HEK293T (cell line): ENCODE results near the gene NME3.

ENCODE experiments used
- CTCF ChIA-PET: fragments of 350-600 bp; formaldehyde crosslinking; extraction: SDS; loops from one replicate; lab custom pipeline; 2021; ENCODE audit warnings: antibody characterized with exemption, inconsistent platforms; lab: Yijun Ruan, JAX
- POLR2A ChIA-PET: fragments of 350-600 bp; formaldehyde crosslinking; extraction: SDS; loops from one replicate; lab custom pipeline; 2020; ENCODE audit warnings: antibody characterized with exemption, inconsistent platforms; lab: Yijun Ruan, JAX
- DNase-seq: peaks from one replicate; pipeline ENCODE4 v3.0.0; 2012; ENCODE audit warnings: mixed read lengths; ENCODE audit errors: extremely low spot score
- ARNT ChIP-seq: fragments of 450-650 bp; IDR thresholded peaks from 2 replicates; pipeline ENCODE4 v1.6.1; 2017; ENCODE audit warnings: mild to moderate bottlenecking
- BHLHE40 ChIP-seq: fragments of 450-650 bp; IDR thresholded peaks from 2 replicates; pipeline ENCODE4 v1.6.1; 2016; ENCODE audit warnings: mild to moderate bottlenecking, moderate library complexity, borderline replicate concordance
- CTBP1 ChIP-seq: fragments of 450-650 bp; IDR thresholded peaks from 2 replicates; pipeline ENCODE4 v1.6.1; 2016; ENCODE audit warnings: borderline replicate concordance
- ELF4 ChIP-seq: fragments of 450-650 bp; IDR thresholded peaks from 2 replicates; pipeline ENCODE4 v1.6.1; 2017; ENCODE audit warnings: antibody characterized with exemption
- FOXA1 ChIP-seq: fragments of 450-650 bp; IDR thresholded peaks from 2 replicates; pipeline ENCODE4 v1.6.1; 2016; ENCODE audit warnings: mild to moderate bottlenecking
- FOXK2 ChIP-seq: fragments of 450-650 bp; IDR thresholded peaks from 2 replicates; pipeline ENCODE4 v1.6.1; 2016; ENCODE audit warnings: mild to moderate bottlenecking
- FOXM1 ChIP-seq: fragments of 450-650 bp; IDR thresholded peaks from 2 replicates; pipeline ENCODE4 v1.6.1; 2017; ENCODE audit warnings: mild to moderate bottlenecking, borderline replicate concordance
- HDGF ChIP-seq: fragments of 450-650 bp; IDR thresholded peaks from 2 replicates; pipeline ENCODE4 v1.6.1; 2017; ENCODE audit warnings: antibody characterized with exemption, borderline replicate concordance
- L3MBTL2 ChIP-seq: fragments of 450-650 bp; conservative IDR thresholded peaks from 2 replicates; pipeline ENCODE4 v1.6.1; 2016; ENCODE audit warnings: mild to moderate bottlenecking
- LEF1 ChIP-seq: fragments of 450-650 bp; IDR thresholded peaks from 2 replicates; pipeline ENCODE4 v1.6.1; 2017; ENCODE audit warnings: mild to moderate bottlenecking, borderline replicate concordance
- NFRKB ChIP-seq: fragments of 450-650 bp; IDR thresholded peaks from 2 replicates; pipeline ENCODE4 v1.6.1; 2016; ENCODE audit warnings: mild to moderate bottlenecking, moderate library complexity
- SP1 ChIP-seq: fragments of 450-650 bp; IDR thresholded peaks from 2 replicates; pipeline ENCODE4 v1.6.1; 2017
- SUZ12 ChIP-seq: fragments of 450-650 bp; IDR thresholded peaks from 2 replicates; pipeline ENCODE4 v1.6.1; 2016; ENCODE audit warnings: mild to moderate bottlenecking
- TARDBP ChIP-seq: fragments of 450-650 bp; IDR thresholded peaks from 2 replicates; pipeline ENCODE4 v1.6.1; 2016
- ZNF384 ChIP-seq: fragments of 450-650 bp; IDR thresholded peaks from 2 replicates; pipeline ENCODE4 v1.6.1; 2016
- TF ChIP-seq, protein P1 (sequence below): fragments of 450-650 bp; IDR thresholded peaks from 2 replicates; pipeline ENCODE4 v1.6.1; 2016

Gene NME3

DNA sequence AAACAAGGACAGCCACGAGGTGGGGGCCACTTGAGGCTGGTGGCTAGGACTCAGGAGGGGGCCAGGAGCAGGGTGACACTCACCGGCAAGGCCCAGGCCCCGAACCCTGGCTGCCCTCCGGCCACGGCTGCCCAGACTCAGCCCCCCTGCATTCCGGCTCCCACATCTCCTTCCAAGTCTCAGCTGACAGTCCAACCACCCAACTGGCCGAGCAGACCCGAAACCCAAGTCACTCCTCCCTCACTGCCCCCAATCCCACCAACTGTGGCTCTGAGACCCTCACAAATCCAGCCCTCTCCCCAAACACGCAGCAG, 45.9 kb upstream of the NME3 start:
- ChIA-PET CTCF (no interaction called here), POLR2A (interaction anchor here (0.7 to 0.8 kb wide), 2 partner anchors 10 to 112 kb away, joined by 3 read pairs; partner anchors contain the start of genes FAHD1 and HAGH)
- no peak for DNase-seq
- no peak for TF ChIP-seq FOXM1
- TF ChIP-seq SP1 = no peak
- no peak for TF ChIP-seq NFRKB
- no peak for TF ChIP-seq SUZ12
- TF ChIP-seq LEF1 = no peak
- TF ChIP-seq, protein P1, sequence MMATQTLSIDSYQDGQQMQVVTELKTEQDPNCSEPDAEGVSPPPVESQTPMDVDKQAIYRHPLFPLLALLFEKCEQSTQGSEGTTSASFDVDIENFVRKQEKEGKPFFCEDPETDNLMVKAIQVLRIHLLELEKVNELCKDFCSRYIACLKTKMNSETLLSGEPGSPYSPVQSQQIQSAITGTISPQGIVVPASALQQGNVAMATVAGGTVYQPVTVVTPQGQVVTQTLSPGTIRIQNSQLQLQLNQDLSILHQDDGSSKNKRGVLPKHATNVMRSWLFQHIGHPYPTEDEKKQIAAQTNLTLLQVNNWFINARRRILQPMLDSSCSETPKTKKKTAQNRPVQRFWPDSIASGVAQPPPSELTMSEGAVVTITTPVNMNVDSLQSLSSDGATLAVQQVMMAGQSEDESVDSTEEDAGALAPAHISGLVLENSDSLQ = no peak
- no peak for TF ChIP-seq TARDBP
- no peak for TF ChIP-seq FOXA1
- no peak for TF ChIP-seq HDGF
- TF ChIP-seq ZNF384 = no peak
- no peak for TF ChIP-seq CTBP1
- TF ChIP-seq ARNT = no peak
- TF ChIP-seq L3MBTL2 = no peak
- no peak for TF ChIP-seq BHLHE40
- no peak for TF ChIP-seq FOXK2
- TF ChIP-seq ELF4 = no peak

DNA sequence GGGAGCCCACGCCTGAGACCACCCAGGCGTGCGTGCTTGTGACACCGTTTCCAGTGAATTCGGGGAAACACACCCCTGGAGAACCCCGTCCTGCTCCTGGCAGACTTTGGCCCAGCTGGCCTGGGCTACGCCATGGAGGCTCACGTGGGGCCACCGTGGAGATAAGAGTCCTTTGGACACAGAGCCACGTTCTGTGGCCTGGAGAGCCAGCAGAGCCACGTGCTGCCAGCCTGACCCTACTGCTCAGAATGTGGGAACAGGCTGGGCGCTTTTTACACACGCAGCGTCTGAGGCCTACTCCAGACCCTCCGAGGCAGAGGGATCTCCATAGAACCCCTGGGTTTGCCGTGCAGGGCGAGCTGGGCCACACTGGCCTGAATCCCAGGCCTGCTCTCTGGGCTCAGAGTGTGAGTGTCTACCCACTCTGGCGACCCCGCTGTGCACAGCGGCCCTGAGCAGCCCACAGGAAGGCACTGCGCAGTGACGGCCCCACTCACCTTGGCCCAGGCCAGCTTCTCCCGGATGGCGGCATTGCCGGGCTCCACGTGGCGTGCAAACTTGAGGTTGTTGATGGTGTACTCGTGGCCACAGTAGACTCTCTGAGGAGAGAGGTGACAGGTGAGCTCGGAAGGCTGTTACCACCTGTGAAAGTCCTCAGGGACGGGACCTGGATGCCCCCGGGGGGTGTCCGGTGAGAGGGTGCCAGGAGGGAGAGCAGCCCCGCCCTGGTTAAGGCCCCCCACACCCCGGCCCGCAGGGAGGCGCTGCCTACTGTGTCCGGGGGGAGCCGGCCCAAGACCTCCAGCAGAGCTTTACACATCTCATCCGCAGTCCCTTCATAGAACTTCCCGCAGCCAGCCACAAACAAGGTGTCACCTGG, 45.3 kb upstream of the NME3 start:
- POLR2A ChIA-PET = interaction anchor here (0.7 kb wide), 1 partner anchor 113 kb away, joined by 3 read pairs; no protein-coding TSS in a partner anchor
- no peak for TF ChIP-seq LEF1
- TF ChIP-seq ARNT = no peak
- no peak for TF ChIP-seq ELF4
- TF ChIP-seq HDGF = no peak
- TF ChIP-seq FOXM1 = no peak
- TF ChIP-seq, protein P1 = no peak
- TF ChIP-seq FOXK2 = no peak
- no peak for TF ChIP-seq SP1
- no peak for TF ChIP-seq NFRKB
- no peak for TF ChIP-seq BHLHE40
- TF ChIP-seq TARDBP = no peak
- no peak for TF ChIP-seq FOXA1
- no peak for TF ChIP-seq SUZ12
- TF ChIP-seq L3MBTL2 = no peak
- TF ChIP-seq CTBP1 = no peak

GRCh38 chr16:1815461-1815860, 44.1 kb upstream of the NME3 start:
- DNase-seq = no peak
- ChIA-PET POLR2A (no interaction called here), CTCF (no interaction called here)
- TF ChIP-seq FOXK2 = no peak
- TF ChIP-seq NFRKB = no peak
- no peak for TF ChIP-seq BHLHE40
- TF ChIP-seq SUZ12 = no peak
- TF ChIP-seq, protein P1 = no peak
- TF ChIP-seq LEF1 = no peak
- TF ChIP-seq ZNF384 = no peak
- no peak for TF ChIP-seq TARDBP
- TF ChIP-seq L3MBTL2 = no peak
- TF ChIP-seq FOXA1 = no peak
- no peak for TF ChIP-seq ARNT
- no peak for TF ChIP-seq SP1

More for the DNA sequence above, 45.3 kb upstream of the NME3 start:
- DNase-seq = no peak
- CTCF ChIA-PET = no interaction called here

- CTCF ChIA-PET = no interaction called here
Measured at GRCh38 chr16:1812732-1813163, 41.4 kb upstream of the NME3 start.

GRCh38 chr16:1810536-1810935, 39.2 kb upstream of the NME3 start:
- ChIA-PET POLR2A (interaction anchor here (0.9 to 1.4 kb wide), 2 partner anchors 17 to 28 kb away, joined by 3 read pairs; partner anchors contain the start of genes FAHD1, NUBP2 and SPSB3), CTCF (no interaction called here)
- DNase-seq = no peak
- no peak for TF ChIP-seq NFRKB
- TF ChIP-seq L3MBTL2 = no peak
- TF ChIP-seq SP1 = no peak
- no peak for TF ChIP-seq FOXK2
- TF ChIP-seq, protein P1 = no peak
- TF ChIP-seq ZNF384 = no peak
- no peak for TF ChIP-seq TARDBP
- no peak for TF ChIP-seq ARNT
- no peak for TF ChIP-seq FOXA1
- no peak for TF ChIP-seq BHLHE40
- TF ChIP-seq LEF1 = no peak
- no peak for TF ChIP-seq CTBP1
- TF ChIP-seq FOXM1 = no peak
- TF ChIP-seq SUZ12 = no peak
- no peak for TF ChIP-seq HDGF
- no peak for TF ChIP-seq ELF4

More at GRCh38 chr16:1812732-1813163, 41.4 kb upstream of the NME3 start:
- POLR2A ChIA-PET = interaction anchor here (0.9 to 1.5 kb wide), 4 partner anchors 8 to 152 kb away, joined by 3 to 4 read pairs (median 4); partner anchors contain the start of genes FAHD1, HAGH and RPS2
- no peak for TF ChIP-seq FOXK2
- no peak for TF ChIP-seq ARNT
- peak; percentile 37 for TF ChIP-seq L3MBTL2
- TF ChIP-seq TARDBP = 0 out of 2 replicates have a peak, but pooled peaks have one; percentile 40
- no peak for TF ChIP-seq SUZ12
- no peak for TF ChIP-seq BHLHE40
- no peak for TF ChIP-seq FOXA1
- TF ChIP-seq HDGF = no peak
- TF ChIP-seq NFRKB = no peak
- no peak for TF ChIP-seq LEF1
- TF ChIP-seq CTBP1 = no peak
- DNase-seq = peak; percentile 68
